GM12892 (cell line): ENCODE results near the gene PID1.

Experiments used
- DNase-seq: peaks from one replicate; pipeline ENCODE4 v3.0.0; 2011; ENCODE audit not compliant: insufficient read length
- FAIRE-seq: peaks from 2 replicates; lab custom pipeline; 2011; peaks lifted over from hg19 to GRCh38; lab: Jason Lieb, UNC
- POLR2A ChIP-seq: IDR thresholded peaks from 2 replicates; pipeline ENCODE4 v1.6.1; 2011; ENCODE audit warnings: low read depth, low read length, control low read depth
- POLR2AphosphoS5 ChIP-seq: IDR thresholded peaks from 2 replicates; pipeline ENCODE4 v1.6.1; 2011; ENCODE audit warnings: low read depth, low read length, control low read depth
- TAF1 ChIP-seq: IDR thresholded peaks from 2 replicates; pipeline ENCODE4 v1.6.1; 2011; ENCODE audit warnings: low read depth, mild to moderate bottlenecking, control low read depth, low read length, borderline replicate concordance

PID1 gene

DNA sequence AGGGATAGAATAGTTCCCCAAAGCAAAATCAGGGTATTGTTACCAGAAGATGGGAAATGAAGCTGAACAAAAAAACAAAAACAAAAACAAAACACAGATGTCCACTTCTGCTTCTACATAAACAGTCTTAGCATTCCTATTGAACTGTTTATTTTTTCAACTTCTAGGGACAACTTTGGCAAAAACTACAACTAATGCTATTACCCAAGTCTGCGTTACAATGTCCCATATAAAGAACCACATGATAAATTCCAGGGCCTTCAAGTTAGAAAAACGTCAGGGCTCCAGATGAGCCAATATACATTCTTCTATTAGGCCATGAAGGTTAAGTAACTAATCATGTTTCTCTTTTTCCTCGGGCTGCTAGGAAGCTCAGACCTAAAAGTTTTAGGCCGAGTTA, 16.9 kb downstream of the PID1 start:
- FAIRE-seq = no peak
- DNase-seq = no peak
- no peak for TF ChIP-seq POLR2A
- TF ChIP-seq POLR2AphosphoS5 = no peak
- TF ChIP-seq TAF1 = no peak

DNA sequence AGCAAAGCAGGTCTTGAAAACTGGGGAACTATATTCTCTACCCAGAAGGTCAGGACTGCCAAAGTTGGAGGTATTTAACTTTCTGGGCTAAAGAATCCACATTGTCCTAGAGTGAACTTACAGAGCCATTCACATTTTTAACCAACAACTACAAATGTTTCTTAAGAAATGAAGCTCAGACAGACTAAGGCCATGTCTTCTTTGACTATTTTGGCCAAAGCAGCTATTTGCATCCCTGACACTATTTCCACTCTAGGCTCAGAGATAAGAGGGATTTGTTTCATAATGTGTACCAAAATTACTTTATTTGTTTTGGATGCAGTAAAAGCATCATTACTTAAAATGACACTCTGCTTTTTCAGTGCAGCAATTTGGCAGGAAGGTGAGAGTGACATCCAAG, 18.1 kb downstream of the PID1 start:
- DNase-seq = no peak
- no peak for FAIRE-seq
- TF ChIP-seq POLR2AphosphoS5 = no peak
- no peak for TF ChIP-seq POLR2A
- no peak for TF ChIP-seq TAF1

GRCh38 chr2:229252280-229252679, 18.8 kb downstream of the PID1 start:
- DNase-seq (no peak), FAIRE-seq (no peak)
- TF ChIP-seq POLR2AphosphoS5 (no peak), POLR2A (no peak), TAF1 (no peak)

GRCh38 chr2:229249536-229249935, 21.6 kb downstream of the PID1 start:
- FAIRE-seq (no peak), DNase-seq (no peak)
- TF ChIP-seq TAF1 (no peak), POLR2A (no peak), POLR2AphosphoS5 (no peak)

DNA sequence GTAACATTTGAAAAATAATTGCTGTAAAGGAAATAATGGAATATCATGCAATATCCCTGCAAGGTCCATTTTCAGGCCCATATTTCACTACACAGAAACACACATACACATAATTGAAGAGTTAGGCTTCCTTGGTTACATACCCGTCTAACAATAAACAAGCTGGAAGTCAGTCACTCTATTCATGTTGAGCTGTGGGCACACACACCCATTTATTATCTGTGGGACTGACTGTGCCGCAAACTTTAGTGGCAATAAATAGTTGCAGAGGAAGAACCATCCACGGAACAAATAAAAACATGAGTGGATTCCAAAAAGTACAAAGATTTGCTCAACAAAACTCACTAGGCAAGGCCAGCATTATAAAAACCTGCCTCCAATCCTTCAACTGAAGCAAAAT, 24.8 kb downstream of the PID1 start:
- DNase-seq (no peak), FAIRE-seq (no peak)
- no peak for TF ChIP-seq POLR2A
- no peak for TF ChIP-seq TAF1
- TF ChIP-seq POLR2AphosphoS5 = no peak

GRCh38 chr2:229244975-229245374, 26.1 kb downstream of the PID1 start:
- FAIRE-seq = no peak

DNA sequence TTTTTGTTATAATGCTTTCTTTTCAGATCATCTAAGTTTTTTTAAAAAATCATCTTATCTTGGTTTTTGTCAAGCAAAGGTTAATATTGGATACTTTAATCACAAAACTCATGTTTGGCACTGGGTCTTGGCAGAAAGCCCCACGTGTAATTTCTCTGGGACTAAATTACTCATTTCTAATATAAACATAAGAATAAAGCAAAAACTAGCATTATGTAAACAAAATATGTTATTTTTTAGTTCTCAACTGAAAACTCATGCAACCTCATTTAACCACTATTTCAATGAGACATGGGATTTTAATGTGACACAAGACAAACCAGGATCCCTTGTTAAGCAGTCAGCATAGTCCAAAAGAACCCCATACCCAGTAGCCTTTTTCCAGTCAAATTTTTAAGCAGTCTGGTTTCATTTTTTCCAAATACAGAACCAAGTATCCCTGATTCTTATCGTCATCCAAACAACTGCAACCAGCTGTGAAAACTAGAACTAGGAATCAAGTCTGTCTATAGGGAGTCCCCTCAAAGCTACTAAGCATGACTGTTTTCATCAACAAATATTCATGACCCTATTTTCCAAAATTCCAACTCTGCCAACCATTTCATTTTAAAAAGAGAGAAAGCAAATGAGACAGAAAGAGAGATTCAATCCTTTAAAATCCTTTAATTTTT, 27.1 kb downstream of the PID1 start:
- no peak for DNase-seq
- TF ChIP-seq TAF1 (no peak), POLR2AphosphoS5 (no peak), POLR2A (no peak)
- no peak for FAIRE-seq

More at GRCh38 chr2:229244975-229245374, 26.1 kb downstream of the PID1 start:
- no peak for TF ChIP-seq POLR2AphosphoS5
- no peak for TF ChIP-seq TAF1
- TF ChIP-seq POLR2A = no peak
- DNase-seq = no peak

DNA sequence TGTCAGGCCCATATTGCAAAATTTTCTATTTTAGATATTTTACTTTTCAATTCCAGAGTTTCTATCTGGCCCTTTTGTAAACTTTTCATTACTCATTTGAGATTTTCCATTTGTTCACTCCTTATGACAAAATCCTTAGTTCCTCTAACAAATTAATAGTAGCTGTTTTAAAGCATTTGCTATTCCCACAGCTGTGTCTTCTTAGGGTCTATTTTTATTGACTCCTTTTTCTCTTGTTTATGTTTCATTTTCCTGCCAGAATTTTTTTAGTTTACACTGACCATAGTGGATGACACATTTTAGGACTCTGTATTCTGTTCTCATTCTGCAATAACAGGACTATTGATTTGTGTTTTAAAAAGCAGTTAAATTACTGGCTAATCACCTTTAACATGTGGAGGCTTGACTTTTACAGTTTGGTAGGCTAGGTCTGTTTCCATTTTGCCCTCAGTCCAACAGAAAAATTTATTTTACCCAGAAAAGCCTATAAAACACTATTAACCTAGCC, 30.0 kb downstream of the PID1 start:
- TF ChIP-seq TAF1 (no peak), POLR2AphosphoS5 (no peak), POLR2A (no peak)
- no peak for DNase-seq
- no peak for FAIRE-seq

DNA sequence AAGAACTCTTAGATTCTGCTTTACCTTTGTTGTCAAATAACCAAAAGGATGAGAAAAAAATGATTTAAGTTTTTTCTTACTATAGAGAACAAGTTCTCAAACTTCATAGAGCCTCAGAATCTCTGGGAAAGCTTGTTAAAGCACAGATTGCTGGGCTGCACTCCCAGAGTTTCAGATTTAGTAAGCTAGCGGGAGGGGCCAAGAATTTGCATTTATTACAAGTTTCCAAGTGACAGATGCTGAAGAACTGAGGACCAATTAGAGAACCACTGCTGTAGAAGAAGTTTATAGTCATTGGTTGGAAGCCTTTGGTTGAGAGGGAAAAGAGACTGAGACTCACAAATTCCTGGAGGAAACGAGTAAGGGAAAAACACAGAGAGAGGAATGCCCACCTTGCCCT, 32.1 kb downstream of the PID1 start:
- DNase-seq (no peak), FAIRE-seq (no peak)
- TF ChIP-seq POLR2A (no peak), TAF1 (no peak), POLR2AphosphoS5 (no peak)

GRCh38 chr2:229237270-229237669, 33.8 kb downstream of the PID1 start:
- FAIRE-seq (no peak), DNase-seq (no peak)
- TF ChIP-seq POLR2AphosphoS5 (no peak), TAF1 (no peak), POLR2A (no peak)

- no peak for FAIRE-seq
- TF ChIP-seq POLR2A = no peak
- no peak for TF ChIP-seq TAF1
- TF ChIP-seq POLR2AphosphoS5 = no peak
- DNase-seq = no peak
These were observed 35.8 kb downstream of the PID1 start for GRCh38 chr2:229235131-229235914.

DNA sequence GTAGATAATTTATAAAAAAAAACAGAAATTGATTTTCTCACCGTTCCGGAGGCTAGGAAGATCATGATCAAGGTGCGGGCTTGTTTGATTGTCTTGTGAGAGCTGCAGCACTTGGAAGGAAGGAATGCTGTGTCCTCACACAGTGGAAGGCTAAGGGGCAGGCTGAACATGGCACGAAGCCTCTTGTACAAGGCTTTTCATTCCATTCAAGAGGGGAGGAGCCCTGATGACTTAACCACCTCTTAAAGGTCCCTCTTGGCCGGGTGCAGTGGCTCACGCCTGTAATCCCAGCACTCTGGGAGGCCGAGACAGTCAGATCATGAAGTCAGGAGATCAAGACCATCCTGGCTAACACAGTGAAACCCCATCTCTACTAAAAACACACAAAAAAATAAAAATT, 39.2 kb downstream of the PID1 start:
- no peak for FAIRE-seq
- no peak for DNase-seq
- no peak for TF ChIP-seq TAF1
- TF ChIP-seq POLR2AphosphoS5 = no peak
- no peak for TF ChIP-seq POLR2A
